Stimulated activated naive CD4-positive, alpha-beta T cell treated with Interleukin-2 at 50 U/mL for 16 hours (primary cell): ENCODE data around the gene TAS2R43.
"Not testable (repeated sequence)": the region's sequence is repeated elsewhere in the genome, so short reads cannot be mapped to it uniquely, and the experiment has no call there.

ENCODE experiments used
- DNase-seq: peaks from one replicate; lab custom pipeline; 2025; lab: John Stamatoyannopoulos, UW

TAS2R43 gene

DNA sequence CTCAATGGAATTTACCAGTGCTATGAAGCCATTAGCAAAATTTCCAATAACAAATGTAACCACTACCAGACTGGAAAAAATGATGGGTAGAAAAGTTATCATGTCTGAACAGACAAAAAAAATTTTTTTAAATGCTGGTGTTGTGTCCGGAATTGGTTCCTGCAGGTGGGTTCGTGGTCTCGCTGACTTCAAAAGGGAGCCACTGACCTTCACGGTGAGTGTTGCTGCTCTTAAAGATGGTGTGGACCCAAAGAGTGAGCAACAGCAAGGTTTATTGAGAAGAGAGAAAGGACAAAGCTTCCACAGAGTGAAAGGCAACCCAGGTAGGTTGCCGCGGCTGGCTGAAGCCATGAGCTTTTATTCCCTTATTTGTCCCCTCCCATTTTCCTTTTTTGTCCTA lies at the start of gene TAS2R43:
Gene TAS2R43 (minus strand): TSS at position 186 of the 400 bp plus-strand sequence. CDS start 84 bp downstream, at position 102.
- no peak for DNase-seq

DNA sequence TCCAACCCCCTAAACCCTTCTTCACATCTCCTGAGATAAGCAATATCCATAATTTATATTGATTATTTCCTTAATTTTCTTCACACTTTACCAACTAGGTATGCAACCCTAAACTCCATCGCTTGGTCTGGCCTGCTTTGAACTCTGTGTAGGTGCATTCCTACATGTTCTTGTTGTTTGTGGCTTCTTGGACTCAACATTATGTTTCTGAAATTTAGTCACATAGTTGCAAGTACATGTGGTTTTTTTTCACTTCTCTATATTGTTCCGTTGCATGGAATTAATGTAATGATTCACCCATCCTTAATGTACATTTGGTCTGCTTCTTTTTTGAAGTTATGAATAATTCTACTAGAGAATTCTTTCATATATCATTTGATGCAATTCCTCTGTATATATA lies 44.0 kb upstream of the TAS2R43 start:
- DNase-seq, result no peak

DNA sequence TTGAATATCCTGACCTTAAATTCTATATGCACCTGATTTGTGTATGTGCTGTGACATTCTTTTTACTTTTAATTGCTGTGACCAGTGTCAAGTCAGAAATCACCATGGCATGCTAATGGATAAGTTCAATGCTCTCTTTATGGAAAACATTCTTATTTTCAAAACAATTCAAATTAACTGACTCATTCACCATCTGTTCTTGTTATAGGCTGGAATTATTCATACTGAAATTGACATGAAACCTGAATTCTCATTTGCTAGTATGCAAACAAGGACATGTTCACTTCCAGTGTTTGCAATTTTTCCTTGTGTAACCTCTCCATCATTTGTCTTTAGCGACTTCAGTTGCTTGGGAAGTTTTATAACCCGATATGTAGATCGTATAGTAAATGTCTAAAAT lies 42.2 kb upstream of the TAS2R43 start, which contains the start of gene TAS2R30:
Gene TAS2R30 (minus strand): TSS at position 340 of the 400 bp plus-strand sequence. CDS start 400 bp downstream, outside the sequence.
- DNase-seq, result no peak

- no peak for DNase-seq
Observed at GRCh38 chr12:11133816-11134215, 41.7 kb upstream of the TAS2R43 start.

DNA sequence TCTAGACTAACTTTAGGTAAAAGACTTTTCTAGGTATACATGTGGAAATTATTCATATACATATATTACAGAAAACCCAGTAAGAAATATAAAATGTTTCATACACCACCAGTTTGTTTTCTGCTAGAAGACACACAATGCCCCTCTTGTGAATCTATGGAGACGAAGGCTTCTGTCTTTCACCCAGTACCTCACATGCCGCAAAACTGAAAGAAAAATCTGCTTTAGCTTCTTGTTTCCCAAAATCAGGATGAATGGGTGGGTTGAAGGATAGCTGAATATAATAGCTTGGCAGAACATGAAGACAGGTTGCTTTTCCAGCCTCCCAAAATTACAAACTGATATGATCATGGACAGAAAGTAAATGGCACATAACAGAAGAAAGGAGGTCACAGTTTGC lies 41.0 kb upstream of the TAS2R43 start:
- no peak for DNase-seq

- no peak for DNase-seq
Observed at GRCh38 chr12:11130999-11131398, 38.9 kb upstream of the TAS2R43 start.

- DNase-seq, result no peak
Observed at GRCh38 chr12:11130382-11130781, 38.3 kb upstream of the TAS2R43 start.

DNA sequence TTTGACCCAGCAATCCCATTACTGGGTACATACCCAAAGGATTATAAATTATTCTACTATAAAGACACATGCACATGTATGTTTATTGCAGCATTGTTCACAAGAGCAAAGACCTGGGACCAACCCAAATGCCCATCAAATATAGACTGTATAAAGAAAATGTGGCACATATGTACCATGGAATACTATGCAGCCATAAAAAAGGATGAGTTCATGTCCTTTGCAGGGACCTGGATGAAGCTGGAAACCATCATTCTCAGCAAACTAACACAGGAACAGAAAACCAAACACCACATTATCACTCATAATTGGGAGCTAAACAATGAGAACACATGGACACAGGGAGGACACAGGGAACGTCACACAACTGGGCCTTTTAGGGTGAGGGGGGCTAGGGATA lies 22.0 kb upstream of the TAS2R43 start:
- DNase-seq, result not testable (repeated sequence)

DNA sequence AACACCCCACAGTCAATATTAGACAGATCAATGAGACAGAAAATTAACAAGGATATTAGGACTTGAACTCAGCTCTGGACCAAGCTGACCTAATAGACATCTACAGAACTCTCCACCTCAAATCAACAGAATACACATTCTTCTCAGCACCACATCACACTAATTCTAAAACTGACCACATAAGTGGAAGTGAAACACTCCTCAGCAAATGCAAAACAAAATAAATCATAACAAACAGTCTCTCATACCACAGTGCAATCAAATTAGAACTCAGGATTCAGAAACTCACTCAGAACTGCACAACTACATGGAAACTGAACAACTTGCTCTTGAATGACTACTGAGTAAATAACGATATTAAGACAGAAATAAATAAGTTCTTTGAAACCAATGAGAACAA lies 19.1 kb upstream of the TAS2R43 start:
- DNase-seq, result not testable (repeated sequence)

DNA sequence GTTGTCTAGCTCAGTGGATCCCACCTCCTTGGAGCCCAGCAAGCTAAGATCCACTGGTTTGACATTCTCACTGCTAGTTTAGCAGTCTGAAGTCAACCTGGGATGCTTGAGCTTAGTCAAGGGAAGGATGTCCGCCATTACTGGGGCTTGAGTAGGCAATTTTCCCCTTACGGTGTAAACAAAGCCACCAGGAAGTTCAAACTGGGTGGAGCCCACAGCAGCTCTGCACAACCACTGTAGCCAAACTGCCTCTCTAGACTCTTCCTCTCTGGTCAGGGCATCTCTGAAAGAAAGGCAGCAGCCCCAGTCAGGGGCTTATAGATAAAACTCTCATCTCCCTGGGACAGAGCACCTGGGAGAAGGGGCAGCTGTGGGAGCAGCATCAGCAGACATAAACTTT lies 16.7 kb upstream of the TAS2R43 start:
- DNase-seq, result no peak

- DNase-seq, result no peak
Observed at GRCh38 chr12:11107719-11108118, 15.6 kb upstream of the TAS2R43 start.

GRCh38 chr12:11106288-11106687 lies 14.2 kb upstream of the TAS2R43 start:
- DNase-seq, result no peak

DNA sequence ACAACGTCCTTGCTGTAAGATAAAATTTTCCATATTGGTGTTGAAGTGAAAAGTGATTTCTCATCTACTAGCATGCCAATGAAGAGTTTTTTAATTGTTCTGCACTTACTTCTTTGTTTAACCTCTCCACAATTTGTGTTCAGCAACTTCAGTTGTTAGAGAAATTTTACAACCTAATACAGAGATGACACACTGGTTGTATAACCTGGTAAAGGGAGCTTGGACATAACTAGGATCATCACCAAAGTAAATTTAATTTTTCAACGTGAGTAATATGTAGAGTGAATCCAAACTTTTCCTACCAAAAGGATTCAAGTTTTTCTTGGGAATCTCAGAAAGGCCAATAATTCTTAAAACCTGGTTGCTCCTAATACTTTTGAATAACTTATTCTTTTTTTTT lies 13.4 kb upstream of the TAS2R43 start:
- DNase-seq, result no peak

- DNase-seq, result not testable (repeated sequence)
Observed at GRCh38 chr12:11094910-11095309, 2.8 kb upstream of the TAS2R43 start.

- no peak for DNase-seq
Observed at GRCh38 chr12:11089246-11089645, 2.9 kb downstream of the TAS2R43 start.

GRCh38 chr12:11085419-11085818 lies 6.7 kb downstream of the TAS2R43 start:
- DNase-seq, result peak; percentile 15

DNA sequence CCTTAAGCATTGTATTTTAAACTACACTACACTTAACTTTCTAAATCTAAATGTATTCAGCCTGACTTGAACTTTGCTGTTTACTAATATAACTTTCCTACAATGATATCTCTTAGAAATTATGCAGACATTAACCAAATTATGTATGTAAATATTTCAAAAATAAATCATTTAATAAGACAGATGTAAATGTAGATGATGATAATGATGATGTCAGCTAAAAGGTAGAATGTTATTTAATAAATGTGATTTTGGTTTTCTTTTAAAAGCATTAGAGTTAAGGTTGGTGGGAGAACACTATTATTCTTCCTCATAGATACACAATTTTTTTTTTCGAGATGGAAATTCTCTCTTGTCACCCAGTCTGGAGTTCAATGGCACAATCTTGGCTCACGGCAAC lies 10.1 kb downstream of the TAS2R43 start:
- DNase-seq, result no peak

GRCh38 chr12:11078246-11078645 lies 13.9 kb downstream of the TAS2R43 start:
- no peak for DNase-seq

GRCh38 chr12:11075642-11076041 lies 16.5 kb downstream of the TAS2R43 start:
- DNase-seq, result no peak

GRCh38 chr12:11071414-11071813 lies 20.7 kb downstream of the TAS2R43 start:
- no peak for DNase-seq

DNA sequence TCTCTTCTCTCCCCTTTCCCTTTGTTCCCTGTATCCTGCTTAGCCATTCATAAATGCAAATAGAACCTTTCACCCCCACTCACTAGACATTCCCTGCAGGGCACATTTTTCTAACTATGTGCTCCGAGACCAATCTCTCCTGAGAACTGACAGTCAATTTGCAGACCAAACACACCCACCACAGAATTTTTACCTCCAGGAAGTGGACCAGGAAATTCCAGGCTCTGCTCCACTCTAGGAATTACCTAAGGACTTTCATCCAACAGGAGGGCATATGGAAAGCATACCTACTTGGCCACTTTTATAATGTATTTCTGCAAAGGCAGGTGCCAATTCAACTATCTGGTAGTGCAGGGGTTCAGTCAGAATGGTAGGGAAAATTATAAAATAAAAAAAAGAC lies 21.1 kb downstream of the TAS2R43 start:
- no peak for DNase-seq

GRCh38 chr12:11069854-11070365 lies 22.2 kb downstream of the TAS2R43 start:
- no peak for DNase-seq

DNA sequence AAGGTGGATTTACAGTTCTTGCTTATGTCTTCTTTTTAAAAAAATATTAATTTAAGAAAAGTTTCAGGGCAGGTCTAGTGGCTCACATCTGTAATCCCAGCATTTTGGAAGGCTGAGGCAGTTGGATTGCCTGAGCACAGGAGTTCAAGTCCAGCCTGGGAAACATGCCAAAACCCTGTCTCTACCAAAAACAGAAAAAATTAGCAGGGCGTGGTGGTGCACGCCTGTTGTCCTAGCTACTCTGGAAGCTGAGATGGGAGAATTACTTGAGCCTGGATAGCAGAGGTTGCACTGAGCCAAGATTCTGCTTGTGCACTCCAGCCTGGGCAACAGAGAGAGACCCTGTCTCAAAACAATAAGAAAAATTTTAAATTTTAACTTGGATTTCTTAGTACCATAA lies 24.6 kb downstream of the TAS2R43 start:
- no peak for DNase-seq

DNA sequence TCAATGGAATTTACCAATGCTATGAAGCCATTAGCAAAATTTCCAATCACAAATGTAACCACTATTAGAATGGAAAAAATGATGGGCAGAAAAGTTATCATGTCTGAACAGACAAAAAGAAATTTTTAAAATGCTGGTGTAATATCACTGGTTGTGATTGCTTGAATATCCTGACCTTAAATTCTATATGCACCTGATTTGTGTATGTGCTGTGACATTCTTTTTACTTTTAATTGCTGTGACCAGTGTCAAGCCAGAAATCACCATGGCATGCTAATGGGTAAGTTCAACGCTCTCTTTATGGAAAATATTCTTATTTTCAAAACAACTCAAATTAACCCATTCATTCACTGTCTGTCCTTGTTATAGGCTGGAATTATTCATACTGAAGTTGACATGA lies 29.9 kb downstream of the TAS2R43 start, which contains the start of gene TAS2R46:
Gene TAS2R46 (minus strand): TSS at position 101 of the 400 bp plus-strand sequence. CDS start 0 bp downstream, at position 101.
- not testable (repeated sequence) for DNase-seq
